ENCODE measurements around the gene S100A5.
"Not testable (repeated sequence)": the region's sequence is repeated elsewhere in the genome, so short reads cannot be mapped to it uniquely, and the experiment has no call there.

S100A5 gene, protein sequence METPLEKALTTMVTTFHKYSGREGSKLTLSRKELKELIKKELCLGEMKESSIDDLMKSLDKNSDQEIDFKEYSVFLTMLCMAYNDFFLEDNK

DNA sequence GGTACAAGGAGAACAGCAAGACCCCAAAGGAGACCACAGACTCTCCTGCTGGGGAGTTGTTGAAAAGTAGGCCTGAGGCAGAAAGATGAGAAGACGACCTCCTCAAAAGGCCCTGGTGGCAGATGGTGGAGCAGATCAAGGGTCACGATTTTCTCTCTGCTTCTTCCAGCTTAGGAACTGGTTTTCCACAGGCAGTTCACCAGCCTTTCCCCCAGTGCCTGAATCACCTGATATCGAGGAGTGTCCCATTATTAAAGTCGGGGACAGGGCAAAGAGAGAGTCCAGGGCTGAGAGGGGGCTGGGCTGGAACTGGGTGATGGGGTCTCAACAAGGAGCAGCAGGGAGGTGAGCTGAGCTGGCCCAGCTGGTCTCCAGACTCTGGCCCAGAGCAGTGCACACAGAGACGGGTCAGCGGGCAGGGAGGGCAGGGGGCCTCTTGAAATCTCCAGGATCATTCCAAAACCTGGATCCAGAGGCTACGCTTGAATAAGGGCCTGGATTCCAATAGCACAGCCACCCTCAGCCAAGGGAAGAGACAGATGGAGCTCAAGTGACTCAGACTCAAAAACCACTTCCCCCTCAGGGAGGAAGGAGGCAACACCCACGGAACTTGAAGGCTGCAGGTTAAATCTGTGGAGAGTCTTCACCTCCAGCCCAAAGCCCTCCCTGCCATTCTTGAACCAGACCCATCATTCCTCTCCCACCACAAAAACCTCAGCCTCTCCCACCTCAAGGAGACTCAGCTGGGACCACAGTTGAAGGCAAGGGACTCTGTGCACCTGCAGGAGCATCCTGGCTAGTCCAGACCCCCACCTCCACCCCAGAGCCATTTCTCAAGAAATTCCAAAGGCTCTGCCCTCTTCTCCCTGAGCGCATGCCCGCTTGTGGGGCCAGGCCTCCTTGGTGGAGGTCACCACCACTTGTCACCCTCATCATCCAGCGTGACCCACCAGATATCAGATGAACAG lies at the start of gene S100A5:
TSS of gene S100A5 (minus strand) at position 541 of the 968 bp plus-strand sequence. CDS start 743 bp downstream, outside the sequence.
- DNase-seq = peak; percentile 76 to 84 (median 78)

DNA sequence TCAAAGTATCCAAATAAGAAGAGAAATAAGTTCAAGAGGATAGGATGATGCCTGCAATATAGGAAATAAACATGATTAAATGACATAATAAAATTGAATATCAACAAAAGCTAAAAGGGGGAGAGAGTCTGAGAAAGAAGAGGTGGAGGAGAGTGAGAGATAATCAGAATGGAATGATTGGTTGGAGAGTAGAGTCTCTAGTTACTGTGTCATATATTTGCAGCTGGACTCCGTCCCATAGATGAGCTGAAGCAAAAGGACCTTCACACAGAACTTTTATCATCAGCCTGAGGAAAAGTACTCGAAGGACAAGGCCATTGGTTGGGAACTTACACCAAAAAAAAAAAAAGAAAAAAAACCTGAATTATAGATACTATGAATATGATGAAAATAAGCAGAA lies 47.7 kb upstream of the S100A5 start:
- DNase-seq = no peak

DNA sequence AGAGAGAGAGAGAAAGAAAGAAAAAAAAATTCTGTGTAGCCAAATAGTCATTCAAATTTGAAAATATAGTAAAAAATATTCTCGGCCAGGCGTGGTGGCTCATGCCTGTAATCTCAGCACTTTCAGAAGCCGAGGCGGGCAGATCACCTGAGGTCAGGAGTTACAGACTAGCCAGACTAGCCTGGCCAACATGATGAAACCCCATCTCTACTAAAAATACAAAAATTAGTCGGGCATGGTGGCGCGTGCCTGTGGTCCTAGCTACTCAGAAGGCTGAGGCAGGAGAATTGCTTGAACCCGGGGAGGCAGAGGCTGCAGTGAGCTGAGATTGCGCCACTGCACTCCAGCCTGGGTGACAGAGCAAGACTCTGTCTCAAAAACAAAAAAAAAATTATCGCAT lies 47.3 kb upstream of the S100A5 start:
- not testable (repeated sequence) for DNase-seq

DNA sequence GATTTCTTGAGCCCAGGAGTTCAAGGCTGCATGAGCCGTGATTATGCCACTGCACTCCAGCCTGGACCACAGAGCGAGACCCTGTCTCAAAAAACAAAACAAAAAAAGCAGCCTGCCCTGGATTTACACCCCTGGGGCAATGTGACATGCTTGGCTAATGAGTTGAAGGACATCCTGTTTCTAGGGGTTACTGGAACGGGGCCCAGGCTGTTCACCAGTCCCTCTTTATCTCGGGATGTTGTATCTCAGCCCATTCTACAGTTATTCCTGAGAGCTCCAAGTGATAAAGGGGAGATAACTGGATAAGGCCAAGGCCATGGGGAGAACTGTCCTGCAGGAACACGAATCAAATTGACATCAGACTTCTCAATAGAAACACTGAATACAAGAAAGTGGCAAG lies 46.6 kb upstream of the S100A5 start:
- no peak for DNase-seq

DNA sequence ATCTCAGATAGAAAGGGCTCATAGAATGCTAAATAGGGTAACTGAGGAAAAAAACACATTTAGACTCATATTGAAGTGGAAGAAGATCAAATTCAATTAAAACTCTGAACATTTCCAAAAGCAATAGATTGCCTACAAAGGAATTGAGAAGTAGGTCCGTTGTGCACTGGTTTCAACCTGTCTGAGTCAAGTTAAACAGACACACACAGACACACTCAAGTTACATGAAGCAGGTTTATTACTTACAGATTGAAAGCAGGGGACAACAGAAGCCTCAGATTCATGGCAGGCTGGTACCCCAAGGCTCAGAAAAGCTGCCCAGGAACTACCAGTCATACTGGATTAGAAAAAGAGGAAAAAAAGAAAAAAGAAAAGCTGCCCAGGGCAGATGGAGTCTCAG lies 45.6 kb upstream of the S100A5 start:
- no peak for DNase-seq

DNA sequence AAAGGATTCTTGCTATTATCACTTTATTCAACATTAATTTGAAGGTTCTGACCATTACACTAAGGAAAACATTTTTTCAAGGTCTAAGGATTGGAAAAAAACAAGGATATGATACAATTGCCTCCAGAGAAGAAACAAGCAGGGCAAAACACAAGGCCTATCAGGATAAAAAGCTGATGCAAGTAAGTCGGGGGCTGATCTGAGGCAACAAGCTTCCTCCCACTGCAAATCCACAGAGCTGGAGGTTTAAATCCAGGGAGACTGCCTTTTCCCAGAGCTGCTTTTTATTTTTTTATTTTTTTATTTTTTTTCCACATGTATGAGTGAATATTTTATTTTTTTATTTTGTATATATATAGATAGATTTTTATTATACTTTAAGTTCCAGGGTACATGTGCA lies 44.3 kb upstream of the S100A5 start:
- no peak for DNase-seq

DNA sequence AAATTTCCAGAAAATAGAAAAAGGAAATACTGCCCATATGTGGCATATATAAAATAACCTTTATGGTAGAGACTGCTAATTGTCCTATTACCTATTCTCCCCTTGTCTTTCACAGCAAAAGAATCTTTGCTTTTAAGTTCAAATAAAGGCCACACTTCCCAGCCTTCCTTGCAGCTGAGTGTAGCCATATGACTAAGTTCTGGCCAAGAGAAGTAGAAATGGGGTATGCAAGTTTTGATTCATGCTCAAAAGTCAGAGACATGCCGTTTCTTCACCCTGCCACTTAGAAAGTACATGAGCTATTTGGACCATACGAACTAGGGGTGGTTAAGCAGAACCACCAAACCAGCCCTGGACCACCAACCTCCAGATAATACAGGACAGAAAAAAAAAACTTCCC lies 43.2 kb upstream of the S100A5 start:
- DNase-seq = no peak

DNA sequence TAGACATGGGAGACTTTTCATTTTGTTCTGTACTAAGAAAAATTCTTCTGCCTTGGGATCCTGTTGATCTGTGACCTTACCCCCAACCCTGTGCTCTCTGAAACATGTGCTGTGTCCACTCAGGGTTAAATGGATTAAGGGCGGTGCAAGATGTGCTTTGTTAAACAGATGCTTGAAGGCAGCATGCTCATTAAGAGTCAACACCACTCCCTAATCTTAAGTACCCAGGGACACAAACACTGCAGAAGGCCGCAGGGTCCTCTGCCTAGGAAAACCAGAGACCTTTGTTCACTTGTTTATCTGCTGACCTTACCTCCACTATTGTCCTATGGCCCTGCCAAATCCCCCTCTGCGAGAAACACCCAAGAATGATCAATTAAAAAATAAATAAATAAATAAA lies 42.8 kb upstream of the S100A5 start:
- not testable (repeated sequence) for DNase-seq

DNA sequence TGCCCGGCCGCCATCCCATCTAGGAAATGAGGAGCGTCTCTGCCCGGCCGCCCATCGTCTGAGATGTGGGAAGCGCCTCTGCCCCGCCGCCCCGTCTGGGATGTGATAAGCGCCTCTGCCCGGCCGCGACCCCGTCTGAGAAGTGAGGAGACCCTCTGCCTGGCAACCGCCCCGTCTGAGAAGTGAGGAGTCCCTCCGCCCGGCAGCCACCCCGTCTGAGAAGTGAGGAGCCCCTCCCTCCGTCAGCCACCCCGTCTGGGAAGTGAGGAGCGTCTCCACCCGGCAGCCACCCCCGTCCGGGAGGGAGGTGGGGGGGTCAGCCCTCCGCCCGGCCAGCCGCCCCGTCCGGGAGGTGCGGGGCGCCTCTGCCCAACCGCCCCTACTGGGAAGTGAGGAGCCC lies 42.1 kb upstream of the S100A5 start:
- not testable (repeated sequence) for DNase-seq

DNA sequence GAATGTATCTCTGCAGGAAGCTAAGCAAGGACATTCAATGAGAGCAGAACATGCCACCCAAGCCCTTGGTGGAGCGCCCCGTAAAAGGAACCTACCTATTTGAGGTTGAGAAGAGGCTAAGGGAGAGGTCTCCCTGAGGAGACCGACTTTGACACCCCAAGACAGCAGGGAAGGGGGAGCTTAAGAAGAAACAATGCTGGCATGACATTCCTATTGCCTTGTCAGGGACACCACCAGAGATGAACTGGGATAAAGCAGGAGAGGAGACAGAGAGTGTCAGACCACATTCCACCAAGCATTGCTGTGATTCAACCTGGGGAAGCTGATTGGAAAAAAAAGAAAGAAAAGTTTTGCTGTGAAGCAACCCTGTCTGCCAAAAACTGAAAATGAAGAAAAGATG lies 38.2 kb upstream of the S100A5 start:
- no peak for DNase-seq

DNA sequence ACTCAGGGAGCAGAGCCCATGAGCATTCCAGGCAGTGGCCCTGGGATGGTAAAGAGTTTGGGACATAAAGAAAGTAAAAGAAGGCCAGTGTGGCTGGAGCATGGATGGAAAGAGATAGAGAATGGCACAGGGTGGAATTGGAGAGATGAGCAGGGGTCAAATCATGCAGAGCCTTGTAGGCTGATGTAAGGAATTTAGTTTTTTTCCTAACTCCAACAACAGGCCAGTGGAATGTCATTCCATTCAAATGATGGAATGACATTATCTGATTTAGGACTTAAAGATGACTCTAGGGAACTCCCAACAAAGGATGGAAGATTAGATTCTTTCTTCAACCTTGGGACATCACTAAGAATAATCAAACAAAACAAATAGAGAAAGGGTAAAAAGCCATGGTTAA lies 37.8 kb upstream of the S100A5 start:
- no peak for DNase-seq

DNA sequence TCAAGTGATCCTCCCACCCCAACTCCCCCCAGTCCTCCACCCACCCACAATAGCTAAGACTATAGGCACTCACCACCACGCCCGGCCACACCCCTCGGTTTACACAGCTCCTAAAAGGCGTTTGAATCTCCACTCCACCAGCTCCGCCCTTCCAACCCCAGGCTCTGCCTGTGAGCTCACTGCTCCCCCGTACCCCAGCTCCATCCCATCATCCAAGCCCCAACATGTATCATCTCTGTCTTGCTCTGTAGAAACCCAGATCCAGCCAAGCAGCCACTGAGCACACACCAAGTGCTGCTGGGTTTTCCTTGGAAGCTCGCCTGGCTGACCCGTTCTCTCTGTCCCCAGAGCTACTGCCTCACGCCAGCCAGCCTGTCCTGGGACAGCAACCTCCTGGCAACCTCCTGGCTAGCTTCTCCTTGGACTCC lies 36.9 kb upstream of the S100A5 start:
- DNase-seq = no peak

DNA sequence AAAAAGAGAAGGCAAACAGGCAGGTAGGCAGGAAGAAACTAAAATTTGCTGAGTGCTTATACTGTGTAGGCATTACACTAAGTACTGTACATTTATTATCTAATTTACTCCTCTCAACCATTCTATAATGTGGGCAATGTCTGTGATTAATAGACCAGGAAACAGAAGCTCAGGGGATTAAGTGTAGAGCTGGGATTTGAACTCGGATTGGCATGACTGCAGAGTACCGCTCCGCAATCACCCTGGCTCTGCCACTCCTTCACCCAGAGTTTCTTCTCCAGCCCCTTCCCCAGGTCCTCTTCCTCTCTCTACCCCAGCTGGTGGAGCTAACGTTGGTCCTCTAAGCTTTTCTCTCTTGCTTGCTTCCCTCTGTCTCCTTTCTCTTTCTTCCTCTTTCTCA lies 36.4 kb upstream of the S100A5 start:
- no peak for DNase-seq

DNA sequence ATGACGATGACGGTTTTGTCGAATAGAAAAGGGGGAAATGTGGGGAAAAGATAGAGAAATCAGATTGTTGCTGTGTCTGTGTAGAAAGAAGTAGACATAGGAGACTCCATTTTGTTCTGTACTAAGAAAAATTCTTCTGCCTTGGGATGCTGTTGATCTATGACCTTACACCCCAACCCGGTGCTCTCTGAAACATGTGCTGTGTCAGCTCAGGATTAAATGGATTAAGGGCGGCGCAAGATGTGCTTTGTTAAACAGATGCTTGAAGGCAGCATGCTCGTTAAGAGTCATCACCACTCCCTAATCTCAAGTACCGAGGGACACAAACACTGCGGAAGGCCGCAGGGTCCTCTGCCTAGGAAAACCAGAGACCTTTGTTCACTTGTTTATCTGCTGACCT lies 34.8 kb upstream of the S100A5 start:
- not testable (repeated sequence) for DNase-seq

DNA sequence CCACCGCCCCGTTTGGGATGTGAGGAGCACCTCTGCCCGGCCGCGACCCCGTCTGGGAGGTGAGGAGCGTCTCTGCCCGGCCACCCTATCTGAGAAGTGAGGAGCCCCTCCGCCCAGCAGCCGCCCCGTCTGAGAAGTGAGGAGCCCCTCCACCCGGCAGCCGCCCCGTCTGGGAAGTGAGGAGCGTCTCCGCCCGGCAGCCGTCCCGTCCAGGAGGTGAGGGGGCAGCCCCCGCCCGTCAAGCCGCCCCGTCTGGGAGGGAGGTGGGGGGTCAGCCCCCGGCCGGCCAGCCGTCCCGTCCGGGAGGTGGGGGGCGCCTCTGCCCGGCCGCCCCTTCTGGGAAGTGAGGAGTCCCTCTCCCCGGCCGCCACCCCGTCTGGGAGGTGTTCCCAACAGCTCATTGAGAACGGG lies 34.4 kb upstream of the S100A5 start:
- DNase-seq = not testable (repeated sequence)

DNA sequence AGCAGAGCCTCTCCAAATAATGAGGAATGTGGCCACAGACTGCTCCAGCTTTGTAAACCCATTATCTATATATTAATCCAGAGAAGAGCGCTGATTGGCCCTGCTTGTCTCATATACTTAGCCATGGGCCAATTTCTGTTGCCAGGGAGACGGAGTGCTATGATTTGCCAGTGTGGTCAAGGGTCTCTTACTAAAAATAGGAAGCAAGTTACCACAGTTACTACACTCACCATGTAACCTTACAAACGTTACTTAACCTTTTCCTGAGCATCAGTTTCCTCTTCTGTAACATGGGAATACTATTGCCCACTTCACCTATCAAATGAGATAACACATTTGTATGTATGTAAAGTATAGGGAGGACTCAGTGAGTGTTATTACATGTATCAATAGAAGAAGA lies 32.6 kb upstream of the S100A5 start:
- peak; percentile 24 to 65 (median 44) for DNase-seq

DNA sequence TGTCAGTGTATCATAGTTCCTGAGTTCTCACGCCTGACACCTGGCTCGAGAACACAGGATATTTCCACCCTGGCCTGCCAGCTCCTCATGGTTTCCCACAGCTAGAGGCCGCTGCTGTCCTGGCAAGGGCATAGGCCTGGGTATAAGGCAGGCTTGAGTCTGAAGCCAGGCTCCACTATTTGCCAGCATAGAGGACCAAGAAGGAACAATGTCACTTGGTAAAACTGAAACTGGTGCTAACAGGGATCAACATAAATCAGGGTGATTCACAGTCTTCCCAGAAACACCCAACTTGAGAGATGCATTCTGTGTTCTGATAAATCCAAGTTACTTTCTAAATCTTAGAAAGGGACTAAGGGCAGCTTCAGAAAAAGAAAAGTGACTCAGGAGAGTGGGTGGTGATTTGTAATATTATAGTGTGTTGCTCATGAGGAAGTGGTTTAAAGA lies 31.9 kb upstream of the S100A5 start:
- peak; percentile 83 to 98 (median 94) for DNase-seq

DNA sequence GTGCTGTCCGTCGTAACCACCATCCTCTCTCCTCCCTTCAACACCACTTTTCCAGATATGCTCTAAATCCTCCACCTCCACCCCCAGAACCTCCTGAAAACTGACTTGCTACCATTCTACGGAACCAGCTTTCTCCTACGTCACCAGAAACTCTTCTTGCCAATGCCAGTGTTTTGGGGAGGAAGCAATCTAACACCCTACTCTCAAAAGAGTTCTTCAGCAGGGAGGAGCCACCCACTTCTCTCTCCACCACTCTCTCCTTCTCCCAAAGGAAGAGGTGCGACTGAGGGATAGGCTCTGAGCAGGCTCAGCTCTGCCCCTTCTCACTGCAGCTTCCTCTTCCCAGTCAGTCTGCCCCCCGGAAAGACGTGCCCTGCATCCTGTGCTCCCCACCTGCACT lies 31.0 kb upstream of the S100A5 start:
- no peak for DNase-seq

DNA sequence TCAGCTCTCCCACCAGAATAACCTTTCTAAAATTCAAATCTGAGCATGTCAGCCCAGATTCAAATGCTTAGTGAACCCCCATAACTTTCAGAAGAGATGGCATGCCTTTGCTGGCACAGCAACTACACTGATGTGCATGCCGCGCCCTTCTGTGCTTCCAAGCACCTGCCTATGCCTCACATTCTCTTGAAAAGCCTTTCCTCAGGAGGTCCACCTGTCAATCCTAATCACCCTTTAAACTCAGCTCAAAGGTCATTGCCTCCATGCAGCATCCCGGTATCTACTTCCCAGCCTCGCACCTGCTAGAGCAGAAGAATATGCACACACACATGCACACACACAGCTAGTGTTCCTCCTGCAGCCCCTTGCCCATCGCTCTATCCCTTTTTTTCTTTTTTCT lies 30.1 kb upstream of the S100A5 start:
- DNase-seq = no peak

DNA sequence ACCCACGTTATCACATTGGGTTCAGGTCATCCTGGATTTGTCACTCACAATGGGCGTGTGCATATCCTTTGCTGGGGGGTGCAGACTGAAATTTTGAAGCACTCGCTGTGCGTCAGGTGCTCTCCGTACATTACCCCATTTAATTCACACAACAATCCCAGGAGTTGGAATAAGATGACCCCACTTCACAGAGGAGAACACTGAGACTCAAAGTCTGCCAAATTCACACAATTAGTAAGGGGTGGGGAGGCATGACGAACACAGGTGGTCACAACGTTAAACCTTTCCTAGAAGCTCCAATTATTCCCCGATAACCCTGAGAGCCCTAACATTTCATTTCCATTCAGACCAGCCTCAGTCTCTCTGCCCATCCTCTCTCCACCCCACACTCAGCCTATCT lies 28.7 kb upstream of the S100A5 start:
- no peak for DNase-seq

DNA sequence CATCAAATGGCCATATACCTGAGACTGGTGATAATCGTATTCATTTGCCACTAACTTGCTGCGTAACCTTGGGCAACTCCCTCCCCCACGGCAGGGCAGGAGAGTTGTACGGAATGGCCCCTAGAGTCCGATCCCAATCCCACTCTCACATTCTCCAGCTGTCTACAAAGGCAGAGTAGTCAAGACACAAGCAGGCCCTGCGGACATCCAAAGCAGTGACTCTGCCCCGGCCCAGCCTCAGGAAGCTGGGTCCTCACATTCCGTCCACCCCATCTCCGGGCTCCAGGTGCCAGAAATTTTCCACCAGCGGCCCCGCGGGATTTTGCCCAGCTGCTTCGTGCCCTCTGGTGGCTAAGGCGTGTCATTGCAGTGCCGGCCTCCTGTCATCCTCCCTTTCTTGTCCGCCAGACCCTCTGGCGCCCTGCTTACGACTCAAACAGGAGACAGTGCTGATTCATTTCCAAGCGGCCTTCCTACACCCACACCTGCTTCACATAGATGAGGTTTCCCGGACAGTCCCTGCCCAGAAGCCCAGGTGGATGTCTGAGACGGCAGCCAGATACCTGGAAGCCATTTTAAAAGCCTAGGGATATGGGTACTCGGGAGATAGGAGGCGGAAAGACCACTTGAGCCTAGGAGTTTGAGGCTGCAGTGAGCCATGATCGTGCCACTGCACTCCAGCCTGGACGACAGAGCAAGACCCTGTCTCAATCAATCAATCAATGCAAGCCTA lies 27.8 kb upstream of the S100A5 start:
- peak; percentile 81 to 91 (median 90) for DNase-seq

DNA sequence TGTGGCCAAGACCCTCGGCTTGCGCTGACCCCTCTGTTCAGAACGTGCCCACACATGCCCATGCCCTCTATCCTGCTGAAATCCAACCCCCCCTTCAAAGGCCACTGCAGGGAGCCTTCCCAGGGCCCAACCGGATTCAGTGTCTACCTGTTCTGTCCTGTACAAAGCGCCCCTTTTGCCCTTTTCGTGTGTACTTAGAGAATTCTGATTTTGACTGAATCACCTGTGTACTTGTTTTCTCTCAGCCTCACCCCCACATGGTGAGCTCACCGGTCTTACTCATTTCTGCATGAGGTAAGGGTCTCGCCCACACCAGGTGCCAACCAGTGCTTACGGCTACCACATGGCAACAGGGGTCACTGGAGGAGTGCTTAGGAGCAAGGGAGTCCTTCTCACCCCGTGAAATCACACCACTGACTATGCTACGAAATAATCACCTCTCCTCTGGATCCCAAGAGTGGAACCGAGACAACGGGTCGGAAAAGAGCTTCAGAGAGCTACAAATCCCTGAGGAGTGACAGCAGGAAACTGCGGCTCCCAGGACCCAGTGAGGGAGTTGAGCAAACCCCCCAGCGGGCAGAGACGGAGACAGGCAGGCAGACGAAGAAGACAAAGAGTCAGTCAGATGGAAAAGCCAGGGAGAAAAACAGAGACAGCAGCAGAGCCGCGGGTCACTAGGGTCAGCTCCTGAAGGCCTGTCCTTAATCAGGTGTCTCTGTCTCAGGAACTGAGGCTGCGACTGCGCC lies 27.1 kb upstream of the S100A5 start:
- DNase-seq = peak in 1 of 3 donors; percentile 10

Measured in suppressor macrophage treated with lipopolysaccharide for 1 hour (primary cell).